Activated CD8-positive, alpha-beta memory T cell treated with anti-CD3 and anti-CD28 coated beads, Interleukin-2, amount 50 U/mL, for 1 hour (primary cell): ENCODE data around the gene SMURF1.
A peak's percentile ranks its signal among the peaks of the same experiment; 100 is the strongest.
"Not testable (repeated sequence)": the region's sequence is repeated elsewhere in the genome, so short reads cannot be mapped to it uniquely, and the experiment has no call there.

ENCODE experiments used
- DNase-seq: peaks from one replicate; pipeline ENCODE4 v3.0.0-alpha.2; 2020; ENCODE audit errors: extremely low read depth

Gene SMURF1

GRCh38 chr7:99143853-99144672 is at the start of gene SMURF1:
SMURF1 (minus strand) TSS chr7:99144108; CDS start chr7:99143780, 328 bp downstream.
- DNase-seq: no peak

GRCh38 chr7:99191869-99192596 is 48.1 kb upstream of the SMURF1 start:
- no peak for DNase-seq

DNA sequence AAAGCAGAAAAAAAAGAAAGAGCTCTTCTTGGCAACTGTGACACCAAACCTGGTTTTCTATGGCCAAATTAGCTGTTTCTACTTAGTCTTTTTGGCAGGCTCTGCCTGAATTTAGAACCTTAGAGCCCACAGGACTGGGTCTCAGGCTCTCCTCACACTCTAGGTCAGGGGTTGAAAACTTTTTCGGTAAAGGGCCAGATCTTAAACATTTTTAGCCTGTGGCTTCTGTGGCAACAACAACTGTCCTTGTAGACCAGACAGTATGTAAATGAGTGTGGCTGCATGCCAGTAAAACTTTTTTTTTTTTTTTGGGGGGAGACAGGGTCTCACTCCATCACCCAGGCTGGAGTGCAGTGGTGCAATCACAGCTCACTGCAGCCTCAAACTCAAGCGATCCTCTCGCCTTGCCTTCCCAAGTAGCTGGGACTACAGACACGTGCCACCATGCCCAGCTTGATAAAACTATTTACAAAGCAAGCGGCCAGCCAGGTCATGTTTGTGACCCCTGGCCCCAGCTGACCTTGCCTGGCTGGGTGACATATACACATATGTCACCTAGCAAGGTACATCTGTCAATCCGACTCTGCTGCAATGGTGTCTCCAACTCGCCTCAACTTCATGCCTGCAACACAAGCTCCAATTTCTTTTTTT is 46.6 kb upstream of the SMURF1 start:
- no peak for DNase-seq

- DNase-seq: no peak
Measured at GRCh38 chr7:99189222-99189621, 45.3 kb upstream of the SMURF1 start.

DNA sequence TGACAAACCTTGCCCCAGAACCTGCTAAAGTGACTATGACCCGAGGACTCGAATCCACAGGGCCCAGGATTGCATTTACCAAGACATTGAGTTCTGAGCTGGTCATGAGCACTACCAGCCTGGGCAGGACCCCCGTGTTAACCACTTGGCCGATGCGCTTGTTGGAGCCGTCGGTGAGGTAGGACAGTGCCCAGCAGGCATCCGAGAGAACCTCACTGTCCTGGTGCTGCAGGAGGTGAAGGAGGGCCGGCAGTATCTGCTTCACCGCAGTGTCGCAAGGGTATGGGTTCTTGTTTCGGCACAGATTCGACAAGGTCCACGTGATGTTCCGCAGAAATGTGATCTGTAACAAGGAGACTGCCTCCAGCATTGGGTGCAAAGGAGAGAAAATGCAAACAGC is 44.3 kb upstream of the SMURF1 start:
- DNase-seq: no peak

DNA sequence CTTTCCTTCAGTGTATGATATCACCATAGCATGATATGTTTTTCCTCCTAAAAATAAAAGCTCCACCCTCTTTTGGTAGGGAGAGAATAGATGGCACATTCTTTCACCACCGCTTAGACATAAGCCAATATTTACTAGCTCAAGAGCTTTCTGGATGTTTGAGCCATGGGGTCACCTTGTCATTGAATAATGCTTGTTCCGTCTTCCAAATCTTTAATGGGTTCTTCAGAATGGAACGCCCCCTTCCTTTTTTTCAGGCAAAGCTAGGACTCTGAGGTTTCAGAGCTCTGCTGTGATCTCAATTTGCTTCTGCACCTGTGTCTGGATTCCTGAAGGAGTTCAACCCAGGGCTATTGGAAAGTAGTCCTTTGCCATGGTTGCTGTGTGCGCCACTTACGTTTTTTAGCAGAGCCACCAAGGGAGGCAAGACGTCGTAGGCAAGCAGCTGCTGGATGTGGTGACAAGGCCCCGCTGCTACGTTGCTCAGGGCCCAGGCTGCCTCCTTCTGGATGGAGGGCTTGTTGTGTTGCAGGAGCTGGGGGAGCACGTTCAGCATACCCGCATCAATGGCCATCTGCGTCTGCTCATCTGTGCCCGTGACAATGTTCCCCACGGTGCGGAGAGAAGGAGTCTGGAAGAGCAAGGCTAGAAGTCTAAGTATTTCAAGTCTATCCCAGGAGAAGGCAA is 40.8 kb upstream of the SMURF1 start:
- no peak for DNase-seq

DNA sequence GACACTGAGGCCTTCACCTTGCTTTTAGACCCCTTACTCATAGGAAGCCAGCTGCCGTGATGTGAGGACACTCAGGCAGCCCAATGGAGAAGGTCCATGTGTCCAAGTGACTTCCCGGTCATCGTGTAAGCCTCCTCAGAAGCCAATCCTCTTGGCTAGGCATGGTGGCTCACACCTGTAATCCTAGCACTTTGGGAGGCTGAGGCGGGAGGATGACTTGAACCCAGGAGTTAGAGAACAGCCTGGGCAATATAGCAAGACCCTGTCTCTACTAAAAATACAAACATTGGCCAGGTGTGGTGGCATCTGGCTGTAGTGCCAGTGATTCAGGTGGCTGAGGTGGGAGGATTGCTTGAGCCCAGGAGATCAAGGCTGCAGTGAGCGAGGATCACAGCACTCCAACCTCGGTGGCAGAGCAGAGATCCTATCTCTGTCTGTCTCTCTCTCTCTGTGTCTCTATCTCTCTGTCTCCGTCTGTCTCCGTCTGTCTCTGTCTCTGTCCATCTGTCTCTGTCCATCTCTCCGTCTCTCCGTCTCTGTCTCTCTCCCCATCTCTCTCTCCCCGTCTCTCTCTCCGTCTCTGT is 36.3 kb upstream of the SMURF1 start:
- DNase-seq: no peak

DNA sequence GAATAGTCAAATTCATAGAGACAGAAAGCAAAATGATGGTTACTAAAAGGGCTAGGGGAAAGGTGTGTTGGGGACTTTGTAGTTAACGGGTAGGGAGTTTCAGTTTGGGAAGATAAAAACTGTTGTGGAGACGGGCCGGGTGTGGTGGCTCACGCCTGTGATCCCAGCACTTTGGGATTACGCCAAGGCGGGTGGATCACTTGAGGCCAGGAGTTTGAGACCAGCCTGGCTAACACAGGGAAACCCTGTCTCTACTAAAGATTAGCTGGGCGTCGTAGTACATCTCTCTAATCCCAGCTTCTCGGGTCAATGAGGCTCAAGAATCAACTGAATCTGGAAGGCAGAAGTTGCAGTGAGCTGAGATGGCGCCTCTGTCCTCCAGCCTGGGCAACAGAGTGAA is 33.3 kb upstream of the SMURF1 start:
- DNase-seq: no peak

DNA sequence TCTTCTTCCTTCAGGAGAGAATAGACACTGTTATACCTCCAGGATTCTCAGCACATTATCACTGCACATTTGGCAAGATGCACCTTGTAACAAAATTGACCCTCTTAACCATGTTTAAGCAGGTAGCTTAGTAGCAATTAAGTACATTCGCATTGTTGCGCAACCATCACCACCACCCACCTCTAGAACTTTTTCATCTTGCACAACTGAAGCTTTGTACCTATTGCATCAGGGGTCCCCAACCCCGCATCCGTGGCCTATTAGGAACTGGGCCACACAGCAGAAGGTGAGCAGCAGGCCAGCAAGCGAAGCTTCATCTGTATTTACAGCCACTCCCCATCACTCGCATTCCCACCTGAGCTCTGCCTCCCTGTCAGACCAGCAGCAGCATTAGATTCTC is 29.9 kb upstream of the SMURF1 start:
- DNase-seq: no peak

DNA sequence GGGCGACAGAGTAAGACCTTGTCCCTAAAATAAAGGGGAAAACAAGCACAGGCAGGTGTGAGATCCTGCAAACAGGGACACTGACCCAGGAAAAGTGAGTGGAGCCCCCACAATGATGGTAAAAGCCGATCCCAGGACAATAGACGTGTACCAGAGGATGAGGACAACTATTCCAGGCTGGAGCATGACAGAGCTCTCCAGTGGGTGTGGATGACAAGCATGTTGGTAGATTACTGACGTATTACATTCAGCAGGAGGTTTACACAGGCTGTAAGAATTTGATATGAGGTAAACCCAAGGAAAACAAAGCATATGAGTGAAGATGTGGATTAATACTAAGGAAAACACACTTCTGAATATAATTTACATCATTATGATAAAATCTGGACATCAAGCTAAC is 27.8 kb upstream of the SMURF1 start:
- DNase-seq: no peak

DNA sequence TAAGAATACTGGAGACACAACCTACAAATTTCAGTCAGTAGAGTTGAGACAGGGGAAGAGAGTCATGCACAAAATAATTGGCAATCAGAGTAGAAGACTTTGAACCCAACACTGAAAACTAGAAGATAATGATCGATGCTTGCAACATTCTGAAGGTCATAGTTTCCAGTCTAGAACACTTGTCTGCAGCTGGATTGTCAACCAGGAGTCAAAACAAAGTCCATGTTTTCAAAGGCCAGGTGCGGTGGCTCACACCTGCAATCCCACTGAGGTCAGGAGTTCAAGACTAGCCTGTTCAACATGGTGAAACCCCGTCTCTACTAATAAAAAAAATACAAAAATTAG is 26.8 kb upstream of the SMURF1 start:
- no peak for DNase-seq

DNA sequence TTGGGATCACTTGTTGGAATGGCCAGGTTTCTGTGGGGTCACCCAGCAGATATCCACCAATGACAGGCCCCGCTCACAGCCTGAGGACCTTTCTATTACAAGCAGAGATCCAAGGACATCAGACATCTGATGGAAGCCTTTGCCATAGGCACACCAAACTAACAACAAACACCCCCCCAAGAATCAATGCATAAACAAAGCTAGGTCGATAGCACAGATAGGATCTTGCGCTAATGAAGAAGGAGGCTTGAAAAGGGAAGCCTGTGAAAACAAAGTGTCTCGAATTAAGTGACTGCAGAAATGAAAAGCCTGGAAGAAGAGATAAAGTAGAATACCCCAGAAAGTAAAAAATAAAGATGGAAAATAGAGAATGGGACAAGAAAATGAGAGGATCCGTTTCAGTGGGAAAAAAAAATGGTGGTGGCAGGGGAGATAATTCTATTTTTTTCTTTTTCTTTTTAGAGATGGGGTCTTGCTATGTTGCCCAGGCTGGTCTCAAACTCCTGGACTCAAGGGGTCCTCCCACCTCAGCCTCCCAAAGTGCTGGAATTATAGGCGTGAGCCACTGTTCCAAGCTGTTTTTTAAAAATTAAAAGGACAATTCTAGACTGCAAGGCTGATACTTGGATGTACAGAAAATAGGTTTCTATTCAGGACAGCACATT is 26.3 kb upstream of the SMURF1 start:
- no peak for DNase-seq

- DNase-seq: no peak
Measured at GRCh38 chr7:99167072-99167471, 23.2 kb upstream of the SMURF1 start.

GRCh38 chr7:99165816-99166215 is 21.9 kb upstream of the SMURF1 start:
- no peak for DNase-seq

GRCh38 chr7:99163669-99164068 is 19.8 kb upstream of the SMURF1 start:
- DNase-seq: not testable (repeated sequence)

DNA sequence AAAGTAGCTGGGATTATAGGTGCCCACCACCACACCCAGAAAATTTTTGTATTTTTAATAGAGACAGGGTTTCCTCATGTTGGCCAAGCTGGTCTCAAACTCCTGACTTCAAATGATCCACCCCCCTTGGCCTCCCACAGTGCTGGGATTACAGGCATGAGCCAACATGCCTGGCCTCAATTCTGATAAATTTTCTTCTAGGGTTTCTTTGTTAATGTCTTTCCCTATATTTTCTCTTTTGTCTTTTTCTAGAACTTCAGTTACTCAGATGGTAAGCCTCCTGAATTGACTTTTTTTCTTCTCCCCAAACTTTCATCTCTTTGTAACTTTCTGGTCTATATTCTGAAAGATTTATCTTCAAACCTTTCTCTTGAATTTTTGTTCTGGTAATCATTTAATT is 12.7 kb upstream of the SMURF1 start:
- DNase-seq: no peak

GRCh38 chr7:99155211-99155610 is 11.3 kb upstream of the SMURF1 start:
- DNase-seq: no peak

DNA sequence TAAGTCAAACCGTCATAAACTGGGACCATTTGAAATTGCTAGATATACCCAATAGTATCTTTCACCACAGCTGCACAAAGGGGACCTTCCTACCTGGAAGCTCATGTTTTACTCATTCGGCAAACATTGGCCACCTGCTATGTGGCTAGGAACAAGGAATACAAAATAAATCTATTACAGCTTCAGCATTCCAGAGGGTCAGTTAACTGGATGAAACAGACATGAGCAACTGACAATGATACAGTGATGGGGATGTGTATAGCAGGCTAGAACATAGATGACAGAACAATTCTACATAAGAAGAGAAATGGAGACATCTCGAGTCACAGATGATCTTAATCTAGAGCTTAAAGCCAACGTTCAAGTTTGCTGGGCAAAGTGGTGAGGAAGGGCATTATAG is 3.1 kb upstream of the SMURF1 start:
- DNase-seq: no peak

DNA sequence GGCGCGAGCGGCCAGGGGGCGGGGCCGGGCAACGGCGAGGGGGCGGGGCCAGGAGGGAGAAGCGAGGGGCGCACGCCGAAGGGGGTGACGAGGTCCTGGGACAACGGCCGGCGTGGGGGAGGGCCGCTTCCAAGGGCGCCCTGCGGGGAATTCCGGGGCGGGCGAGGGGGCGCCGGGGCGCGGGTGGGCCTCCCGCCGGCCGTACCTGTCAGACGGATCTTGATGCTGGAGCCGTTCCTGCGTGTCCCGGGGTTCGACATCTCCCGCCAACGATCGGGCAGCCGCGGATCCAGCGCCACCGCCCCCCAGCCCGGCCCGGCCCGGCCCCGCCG is 421 bp downstream of the SMURF1 start:
- no peak for DNase-seq

DNA sequence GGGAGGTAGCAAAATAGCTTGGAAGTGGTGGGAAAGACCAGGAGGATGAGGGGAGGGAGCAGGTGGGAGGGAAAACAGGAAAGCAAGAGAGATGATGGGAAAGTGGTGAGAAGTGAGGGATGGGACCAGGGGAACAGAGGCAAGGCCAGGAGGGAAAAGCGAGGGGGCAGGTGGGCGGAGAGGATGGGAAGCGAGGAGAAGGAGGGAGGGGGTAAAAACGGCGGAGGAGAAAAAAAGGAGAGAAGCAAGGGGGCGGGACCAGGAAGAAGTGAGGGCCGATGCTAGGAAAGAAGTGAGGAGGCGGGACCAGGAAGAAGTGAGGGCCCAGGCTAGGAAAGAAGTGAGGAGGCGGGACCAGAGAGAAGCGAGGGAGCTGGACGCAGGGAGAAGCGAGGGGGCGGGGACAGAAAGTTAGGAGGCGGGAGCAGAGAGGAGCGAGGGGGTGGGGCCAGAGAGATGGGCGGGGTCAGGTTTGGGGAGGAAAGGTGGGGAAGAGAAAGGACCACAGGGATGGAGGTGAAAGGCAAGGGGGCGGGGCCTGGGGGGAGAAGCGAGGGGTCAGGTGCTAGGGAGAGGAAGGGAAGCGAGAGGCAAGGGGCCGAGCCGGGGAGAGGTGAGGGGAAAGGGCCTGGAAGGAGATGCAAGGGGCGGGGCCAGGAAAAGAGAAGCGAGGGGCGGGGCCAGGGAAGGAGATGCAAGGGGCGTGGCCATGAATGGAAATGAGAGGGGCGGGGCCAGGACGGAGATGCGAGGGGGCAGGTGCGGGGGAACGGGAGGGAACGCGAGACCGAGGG is 984 bp downstream of the SMURF1 start:
- DNase-seq: peak; percentile 77
